ENCODE results near the gene RAD51B. TPM values are rescaled to one million over a fixed set of nuclear protein-coding genes. Genes with fewer than 3 reads are reported as not detected.

Gene RAD51B
- total RNA-seq, 1 experiment from 2014 or later = 10.8 TPM

DNA sequence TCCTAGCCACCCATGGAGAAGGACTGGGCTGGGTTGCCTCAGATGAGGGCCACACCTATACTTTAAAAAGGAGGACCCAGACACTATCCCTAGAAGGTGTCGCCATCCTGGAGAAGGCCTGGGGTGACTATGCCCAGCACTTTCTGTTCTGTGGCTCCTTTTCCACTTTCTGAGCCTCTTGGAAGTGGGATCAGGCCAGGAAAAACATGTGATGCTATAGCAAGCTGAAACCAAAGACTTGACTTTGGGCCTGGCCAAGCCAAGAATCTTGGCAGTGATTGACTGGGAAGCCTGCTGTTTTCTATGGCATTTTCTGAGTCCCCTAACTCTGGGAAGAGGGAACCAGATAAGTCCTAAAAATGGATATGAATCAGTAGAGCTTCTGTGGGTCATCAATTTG, 641.0 kb downstream of the RAD51B start:
- Histone ChIP-seq H4K20me1 (ENCODE audit: low read length) (no peaks in the 10 kb centered on the region), H3K79me2 (ENCODE audit: low read length) (no peaks in the 10 kb centered on the region), H3K9ac (ENCODE audit: low read length) (no peak overlapping the region), H3K9me3 (ENCODE audit: low read length) (no peaks in the 10 kb centered on the region), H2AFZ (ENCODE audit: low read length) (no peak overlapping the region), H3K4me1 (ENCODE audit: insufficient read depth, low read length) (peaks cover 32% of the 10 kb centered on the region), H3K4me3 (ENCODE audit: low read length) (no peak overlapping the region), H3K4me2 (ENCODE audit: low read length) (no peak overlapping the region), H3K36me3 (ENCODE audit: low read depth, low read length) (no peaks in the 10 kb centered on the region), H3K27ac (ENCODE audit: low read length) (no peak overlapping the region), H3F3A (ENCODE audit: low read length, unreplicated experiment) (peaks cover 6% of the 10 kb centered on the region), H3K27me3 (ENCODE audit: low read length) (no peaks in the 10 kb centered on the region), H3K9me2 (replicated peaks; ENCODE audit: low read length) (no peaks in the 10 kb centered on the region)
- TF ChIP-seq EZH2 (IDR thresholded peaks at IDR 0.05; ENCODE audit: low read length, unreplicated experiment) (no peak), EZH2phosphoT487 (IDR thresholded peaks at IDR 0.05; ENCODE audit: borderline replicate concordance, low read length) (no peak)
- TF ChIP-seq, protein P1, sequence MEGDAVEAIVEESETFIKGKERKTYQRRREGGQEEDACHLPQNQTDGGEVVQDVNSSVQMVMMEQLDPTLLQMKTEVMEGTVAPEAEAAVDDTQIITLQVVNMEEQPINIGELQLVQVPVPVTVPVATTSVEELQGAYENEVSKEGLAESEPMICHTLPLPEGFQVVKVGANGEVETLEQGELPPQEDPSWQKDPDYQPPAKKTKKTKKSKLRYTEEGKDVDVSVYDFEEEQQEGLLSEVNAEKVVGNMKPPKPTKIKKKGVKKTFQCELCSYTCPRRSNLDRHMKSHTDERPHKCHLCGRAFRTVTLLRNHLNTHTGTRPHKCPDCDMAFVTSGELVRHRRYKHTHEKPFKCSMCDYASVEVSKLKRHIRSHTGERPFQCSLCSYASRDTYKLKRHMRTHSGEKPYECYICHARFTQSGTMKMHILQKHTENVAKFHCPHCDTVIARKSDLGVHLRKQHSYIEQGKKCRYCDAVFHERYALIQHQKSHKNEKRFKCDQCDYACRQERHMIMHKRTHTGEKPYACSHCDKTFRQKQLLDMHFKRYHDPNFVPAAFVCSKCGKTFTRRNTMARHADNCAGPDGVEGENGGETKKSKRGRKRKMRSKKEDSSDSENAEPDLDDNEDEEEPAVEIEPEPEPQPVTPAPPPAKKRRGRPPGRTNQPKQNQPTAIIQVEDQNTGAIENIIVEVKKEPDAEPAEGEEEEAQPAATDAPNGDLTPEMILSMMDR (conservative IDR thresholded peaks at IDR 0.05; ENCODE audit: low read depth, low read length) = no peak
- intact Hi-C loops (cut with micrococcal nuclease) = no loop called here
- ChIA-PET POLR2A (ENCODE audit: unreplicated experiment) (no interaction called here), CTCF (interaction anchor here (0.6 kb wide), 1 partner anchor 81 kb away, joined by 3 read pairs; no protein-coding TSS in a partner anchor)
- no TSS peak for BruUV-seq (replicated peaks)
- no peak for DNase-seq
- no peak for ATAC-seq

DNA sequence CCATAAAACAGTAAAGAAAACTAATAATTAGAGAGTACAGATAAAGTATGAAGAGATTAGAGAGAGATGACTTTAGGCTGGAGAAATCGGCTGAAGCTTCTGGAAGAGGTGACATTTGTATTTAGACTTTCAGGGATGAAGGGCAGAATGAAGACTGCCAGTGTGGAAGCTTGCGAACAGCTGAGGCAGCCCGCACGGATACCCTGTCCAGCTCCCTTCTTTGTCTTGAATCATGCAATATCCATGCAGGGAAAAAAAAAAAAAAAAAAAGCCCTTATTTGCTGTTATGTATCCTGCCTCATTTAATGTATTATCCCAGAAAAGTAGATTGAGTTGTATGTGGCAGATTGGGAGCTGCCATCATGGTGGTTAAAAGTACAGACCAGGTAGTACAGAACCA, 641.5 kb downstream of the RAD51B start:
- H3K4me2 ChIP-seq (ENCODE audit: low read length) = no peak overlapping the region
- POLR2A ChIA-PET (ENCODE audit: unreplicated experiment) = no interaction called here
- H3K36me3 ChIP-seq (ENCODE audit: low read depth, low read length) = no peaks in the 10 kb centered on the region
- H3K79me2 ChIP-seq (ENCODE audit: low read length) = no peaks in the 10 kb centered on the region
- no peak overlapping the region for H3K27ac ChIP-seq (ENCODE audit: low read length)
- no peaks in the 10 kb centered on the region for H3K9me2 ChIP-seq (replicated peaks; ENCODE audit: low read length)
- no peaks in the 10 kb centered on the region for H3K27me3 ChIP-seq (ENCODE audit: low read length)
- BruUV-seq (replicated peaks) = no TSS peak
- no peak overlapping the region for H3K4me3 ChIP-seq (ENCODE audit: low read length)
- no peak overlapping the region for H3K9ac ChIP-seq (ENCODE audit: low read length)
- intact Hi-C loops (cut with micrococcal nuclease) = no loop called here
- peaks cover 34% of the 10 kb centered on the region for H3K4me1 ChIP-seq (ENCODE audit: insufficient read depth, low read length)
- no peak overlapping the region for H2AFZ ChIP-seq (ENCODE audit: low read length)
- H3F3A ChIP-seq (ENCODE audit: low read length, unreplicated experiment) = peaks cover 6% of the 10 kb centered on the region
- CTCF ChIA-PET = interaction anchor here (0.6 kb wide), 1 partner anchor 80 kb away, joined by 3 read pairs; no protein-coding TSS in a partner anchor
- no peaks in the 10 kb centered on the region for H4K20me1 ChIP-seq (ENCODE audit: low read length)
- DNase-seq = no peak
- TF ChIP-seq EZH2 (IDR thresholded peaks at IDR 0.05; ENCODE audit: low read length, unreplicated experiment) = no peak
- no peak for TF ChIP-seq EZH2phosphoT487 (IDR thresholded peaks at IDR 0.05; ENCODE audit: borderline replicate concordance, low read length)
- H3K9me3 ChIP-seq (ENCODE audit: low read length) = no peaks in the 10 kb centered on the region
- ATAC-seq = no peak

DNA sequence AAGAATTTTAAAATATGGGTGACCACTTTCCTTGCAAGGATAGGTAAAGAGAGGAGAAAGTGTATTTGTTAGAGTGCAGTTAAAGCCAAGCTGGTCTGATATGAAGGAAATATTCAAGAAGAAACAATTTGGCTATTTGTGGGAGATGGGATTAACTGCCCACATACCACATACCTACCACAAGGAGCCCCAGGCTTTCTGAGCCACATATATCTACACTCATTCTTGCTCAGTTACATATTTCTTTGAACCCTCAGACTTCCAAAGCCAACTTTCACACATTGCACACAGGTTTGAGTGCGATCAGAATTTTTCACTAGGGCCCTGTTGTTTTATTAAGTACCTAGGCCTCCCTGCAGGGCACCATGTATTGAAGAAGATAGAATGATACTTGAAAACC, 643.1 kb downstream of the RAD51B start:
- Histone ChIP-seq H3K4me2 (ENCODE audit: low read length) (no peak overlapping the region), H3K27me3 (ENCODE audit: low read length) (no peaks in the 10 kb centered on the region), H4K20me1 (ENCODE audit: low read length) (no peaks in the 10 kb centered on the region), H3K4me1 (ENCODE audit: insufficient read depth, low read length) (peaks cover 50% of the 10 kb centered on the region), H3K9ac (ENCODE audit: low read length) (no peak overlapping the region), H3K27ac (ENCODE audit: low read length) (no peak overlapping the region), H3K79me2 (ENCODE audit: low read length) (no peaks in the 10 kb centered on the region), H3K4me3 (ENCODE audit: low read length) (no peak overlapping the region), H3K9me3 (ENCODE audit: low read length) (no peaks in the 10 kb centered on the region), H3K36me3 (ENCODE audit: low read depth, low read length) (no peaks in the 10 kb centered on the region), H2AFZ (ENCODE audit: low read length) (no peak overlapping the region), H3K9me2 (replicated peaks; ENCODE audit: low read length) (no peaks in the 10 kb centered on the region), H3F3A (ENCODE audit: low read length, unreplicated experiment) (peaks cover 6% of the 10 kb centered on the region)
- ChIA-PET CTCF (no interaction called here), POLR2A (ENCODE audit: unreplicated experiment) (no interaction called here)
- DNase-seq = no peak
- no TSS peak for BruUV-seq (replicated peaks)
- intact Hi-C loops (cut with micrococcal nuclease) = no loop called here
- TF ChIP-seq, protein P1 (conservative IDR thresholded peaks at IDR 0.05; ENCODE audit: low read depth, low read length) = no peak
- TF ChIP-seq EZH2phosphoT487 (IDR thresholded peaks at IDR 0.05; ENCODE audit: borderline replicate concordance, low read length) (no peak), EZH2 (IDR thresholded peaks at IDR 0.05; ENCODE audit: low read length, unreplicated experiment) (no peak)
- ATAC-seq = no peak

Data from PC-3 (cell line).